AG09309 (cell line): Measurements from ENCODE around the gene PEX26.
"Not testable (repeated sequence)": the region's sequence is repeated elsewhere in the genome, so short reads cannot be mapped to it uniquely, and the experiment has no call there.

Source experiments
- DNase-seq: peaks from one replicate; pipeline ENCODE4 v3.0.0-alpha.2; 2010; ENCODE audit warnings: low read depth
- H3K4me3 ChIP-seq: 2 replicates; pipeline ENCODE4 v1.5.1; 2011; ENCODE audit warnings: mild to moderate bottlenecking, low read depth, low read length, moderate library complexity; ENCODE audit not compliant: control insufficient read depth
- TF ChIP-seq, protein P1 (sequence below): IDR thresholded peaks from 2 replicates; pipeline ENCODE4 v1.5.1; 2011; ENCODE audit warnings: mild to moderate bottlenecking, low read depth, low read length, inconsistent platforms; ENCODE audit not compliant: insufficient read depth, control insufficient read depth; ENCODE audit errors: missing control alignments

PEX26 gene

GRCh38 chr22:18119409-18120110 is 41.8 kb downstream of the PEX26 start:
- DNase-seq = no peak
- H3K4me3 ChIP-seq = no peak overlapping the region
- TF ChIP-seq, protein P1, sequence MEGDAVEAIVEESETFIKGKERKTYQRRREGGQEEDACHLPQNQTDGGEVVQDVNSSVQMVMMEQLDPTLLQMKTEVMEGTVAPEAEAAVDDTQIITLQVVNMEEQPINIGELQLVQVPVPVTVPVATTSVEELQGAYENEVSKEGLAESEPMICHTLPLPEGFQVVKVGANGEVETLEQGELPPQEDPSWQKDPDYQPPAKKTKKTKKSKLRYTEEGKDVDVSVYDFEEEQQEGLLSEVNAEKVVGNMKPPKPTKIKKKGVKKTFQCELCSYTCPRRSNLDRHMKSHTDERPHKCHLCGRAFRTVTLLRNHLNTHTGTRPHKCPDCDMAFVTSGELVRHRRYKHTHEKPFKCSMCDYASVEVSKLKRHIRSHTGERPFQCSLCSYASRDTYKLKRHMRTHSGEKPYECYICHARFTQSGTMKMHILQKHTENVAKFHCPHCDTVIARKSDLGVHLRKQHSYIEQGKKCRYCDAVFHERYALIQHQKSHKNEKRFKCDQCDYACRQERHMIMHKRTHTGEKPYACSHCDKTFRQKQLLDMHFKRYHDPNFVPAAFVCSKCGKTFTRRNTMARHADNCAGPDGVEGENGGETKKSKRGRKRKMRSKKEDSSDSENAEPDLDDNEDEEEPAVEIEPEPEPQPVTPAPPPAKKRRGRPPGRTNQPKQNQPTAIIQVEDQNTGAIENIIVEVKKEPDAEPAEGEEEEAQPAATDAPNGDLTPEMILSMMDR = no peak

- no peak overlapping the region for H3K4me3 ChIP-seq
- DNase-seq = no peak
- TF ChIP-seq, protein P1 = no peak
These were observed 43.1 kb downstream of the PEX26 start for GRCh38 chr22:18120857-18121256.

DNA sequence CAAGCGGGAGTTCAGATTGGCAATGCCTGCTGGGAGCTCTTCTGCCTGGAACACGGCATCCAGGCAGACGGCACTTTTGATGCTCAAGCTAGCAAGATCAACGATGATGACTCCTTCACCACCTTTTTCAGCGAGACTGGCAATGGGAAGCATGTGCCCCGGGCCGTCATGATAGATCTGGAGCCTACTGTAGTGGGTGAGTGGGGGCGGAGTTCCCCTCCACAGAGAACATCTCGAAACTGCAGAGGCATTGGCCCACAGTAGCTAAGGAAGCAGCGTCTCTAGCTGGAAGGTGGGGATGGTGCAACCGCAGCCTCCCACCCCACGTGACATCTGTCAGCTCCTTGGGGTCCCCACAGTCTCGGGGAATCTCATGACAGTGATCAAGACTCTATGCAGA is 43.7 kb downstream of the PEX26 start:
- DNase-seq = no peak
- TF ChIP-seq, protein P1 = no peak
- no peak overlapping the region for H3K4me3 ChIP-seq

- no peak overlapping the region for H3K4me3 ChIP-seq
- DNase-seq = no peak
- TF ChIP-seq, protein P1 = peak; percentile 4
These were observed 44.3 kb downstream of the PEX26 start for GRCh38 chr22:18121954-18122554.

GRCh38 chr22:18123476-18124025 is 45.8 kb downstream of the PEX26 start:
- H3K4me3 ChIP-seq, DNase-seq: not testable (repeated sequence)

DNA sequence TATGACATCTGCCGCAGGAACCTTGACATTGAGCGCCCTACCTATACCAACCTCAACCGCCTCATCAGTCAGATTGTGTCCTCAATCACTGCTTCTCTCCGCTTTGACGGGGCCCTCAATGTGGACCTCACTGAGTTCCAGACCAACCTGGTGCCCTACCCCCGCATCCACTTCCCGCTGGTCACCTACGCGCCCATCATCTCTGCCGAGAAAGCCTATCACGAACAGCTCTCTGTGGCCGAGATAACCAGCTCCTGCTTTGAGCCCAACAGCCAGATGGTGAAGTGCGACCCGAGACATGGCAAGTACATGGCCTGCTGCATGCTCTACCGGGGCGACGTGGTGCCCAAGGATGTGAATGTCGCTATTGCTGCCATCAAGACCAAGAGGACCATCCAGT is 48.8 kb downstream of the PEX26 start:
- no peak overlapping the region for H3K4me3 ChIP-seq
- TF ChIP-seq, protein P1 = no peak
- DNase-seq = no peak

DNA sequence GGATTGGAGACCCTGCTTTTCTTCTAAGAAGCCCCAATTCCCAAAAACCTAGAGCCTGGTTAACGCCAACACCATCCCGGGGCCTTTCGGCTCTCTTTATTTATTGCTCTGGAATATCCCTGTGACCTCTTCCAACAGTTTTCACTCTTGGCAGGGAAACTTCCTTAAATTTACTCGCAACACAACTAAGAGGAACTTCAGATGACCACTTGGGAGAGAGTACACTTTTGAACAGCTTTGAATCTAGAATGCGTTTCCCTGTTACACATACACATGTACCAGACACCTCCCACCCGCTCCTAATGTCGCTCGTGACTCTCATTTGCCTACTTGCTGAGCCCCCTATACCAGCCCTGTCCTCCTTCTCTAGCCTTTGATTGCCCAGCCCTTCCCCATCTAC is 52.2 kb downstream of the PEX26 start:
- TF ChIP-seq, protein P1 = no peak
- no peak for DNase-seq
- H3K4me3 ChIP-seq = no peak overlapping the region
